ENCODE measurements around the gene ABLIM2. TPM values are rescaled to one million over a fixed set of nuclear protein-coding genes. Genes with fewer than 3 reads are reported as not detected.

ABLIM2 gene
- total RNA-seq, 1 experiment from 2014 or later = 1.0 TPM

GRCh38 chr4:8070736-8071718 lies 87.6 kb downstream of the ABLIM2 start:
- Histone ChIP-seq H3K4me2 (ENCODE audit: insufficient read depth, insufficient read length, low read length) (no peak overlapping the region), H2AK5ac (ENCODE audit: insufficient read length, low read length) (no peak overlapping the region)
- no peak for DNase-seq

More at GRCh38 chr4:8070736-8071718, 87.6 kb downstream of the ABLIM2 start:
- Mint-ChIP-seq H3K4me3 (no peak overlapping the region), H3K4me1 (peaks cover 8 to 17% of the 10 kb centered on the region in 2 experiments), H3K27me3 (ENCODE audit: low read depth) (no peaks in the 10 kb centered on the region), H3K9me3 (no peaks in the 10 kb centered on the region), H3K27ac (no peak overlapping the region; a peak in 1 of 7 replicates), H3K36me3 (ENCODE audit: insufficient read depth in 1 of 3, low read depth in 3 of 3) (no peaks in the 10 kb centered on the region)
- Histone ChIP-seq H2BK20ac (ENCODE audit: low read depth, low read length, poor library complexity, severe bottlenecking) (no peak overlapping the region), H2BK12ac (ENCODE audit: insufficient read length, low read depth, low read length) (no peak overlapping the region), H3K79me2 (ENCODE audit: insufficient read depth, low read length) (no peaks in the 10 kb centered on the region), H3K79me1 (ENCODE audit: insufficient read depth, low read depth, low read length, poor library complexity, severe bottlenecking) (no peaks in the 10 kb centered on the region), H3K56ac (ENCODE audit: insufficient read length, low read depth, low read length) (no peak overlapping the region), H2AFZ (ENCODE audit: low read length) (no peak overlapping the region), H3K4ac (ENCODE audit: low read depth, low read length) (no peak overlapping the region), H2BK15ac (ENCODE audit: low read depth, low read length) (no peak overlapping the region), H4K5ac (ENCODE audit: insufficient read length, low read depth, low read length) (no peak overlapping the region), H3K27ac (ENCODE audit: insufficient read length, low read depth, low read length) (no peak overlapping the region), H2BK5ac (ENCODE audit: insufficient read length, low read length) (no peak overlapping the region), H3T11ph (ENCODE audit: low read length) (no peak overlapping the region), H4K20me1 (ENCODE audit: control insufficient read depth, insufficient read depth, insufficient read length) (no peaks in the 10 kb centered on the region), H4K8ac (replicated peaks; ENCODE audit: insufficient read length, low read depth, low read length) (no peak overlapping the region), H3K9ac (ENCODE audit: extremely low read depth, insufficient read length, low read length) (no peak overlapping the region), H4K91ac (ENCODE audit: insufficient read length, low read depth, low read length) (no peak overlapping the region), H3K27me3 (ENCODE audit: insufficient read depth, low read length) (no peaks in the 10 kb centered on the region), H3K18ac (ENCODE audit: insufficient read length, low read depth, low read length) (no peak overlapping the region), H3K9me3 (ENCODE audit: control insufficient read depth, low read depth, low read length) (no peaks in the 10 kb centered on the region), H3K23me2 (ENCODE audit: insufficient read length, low read depth, low read length, poor library complexity, severe bottlenecking) (no peaks in the 10 kb centered on the region), H3K4me1 (ENCODE audit: insufficient read depth, low read length) (no peaks in the 10 kb centered on the region), H3K23ac (ENCODE audit: insufficient read length, low read depth, low read length) (no peak overlapping the region), H3K14ac (ENCODE audit: insufficient read depth, low read length) (no peak overlapping the region), H2BK120ac (ENCODE audit: low read depth, low read length, poor library complexity, severe bottlenecking) (no peak overlapping the region)
- TF ChIP-seq, protein P1, sequence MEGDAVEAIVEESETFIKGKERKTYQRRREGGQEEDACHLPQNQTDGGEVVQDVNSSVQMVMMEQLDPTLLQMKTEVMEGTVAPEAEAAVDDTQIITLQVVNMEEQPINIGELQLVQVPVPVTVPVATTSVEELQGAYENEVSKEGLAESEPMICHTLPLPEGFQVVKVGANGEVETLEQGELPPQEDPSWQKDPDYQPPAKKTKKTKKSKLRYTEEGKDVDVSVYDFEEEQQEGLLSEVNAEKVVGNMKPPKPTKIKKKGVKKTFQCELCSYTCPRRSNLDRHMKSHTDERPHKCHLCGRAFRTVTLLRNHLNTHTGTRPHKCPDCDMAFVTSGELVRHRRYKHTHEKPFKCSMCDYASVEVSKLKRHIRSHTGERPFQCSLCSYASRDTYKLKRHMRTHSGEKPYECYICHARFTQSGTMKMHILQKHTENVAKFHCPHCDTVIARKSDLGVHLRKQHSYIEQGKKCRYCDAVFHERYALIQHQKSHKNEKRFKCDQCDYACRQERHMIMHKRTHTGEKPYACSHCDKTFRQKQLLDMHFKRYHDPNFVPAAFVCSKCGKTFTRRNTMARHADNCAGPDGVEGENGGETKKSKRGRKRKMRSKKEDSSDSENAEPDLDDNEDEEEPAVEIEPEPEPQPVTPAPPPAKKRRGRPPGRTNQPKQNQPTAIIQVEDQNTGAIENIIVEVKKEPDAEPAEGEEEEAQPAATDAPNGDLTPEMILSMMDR (conservative IDR thresholded peaks at IDR 0.05) = no peak
- no CpG with 5 or more reads among the region's 30 CpGs for WGBS (ENCODE audit: extremely low coverage, insufficient read length, low lambda C conversion rate)
